Caco-2 (cell line): Measurements from ENCODE around the gene MGMT. TPM values are rescaled to one million over a fixed set of nuclear protein-coding genes. Genes with fewer than 3 reads are reported as not detected.

Experiments used
- BruUV-seq: library from RNA; stranded (reverse); fragments of 400-500 nt; replicated peaks from 2 replicates; lab custom pipeline; 2021; lab: Mats Ljungman, UMichigan
- CTCF ChIA-PET: fragments of 300-600 bp; sonication (Branson Sonifier 250); formaldehyde crosslinking; loops from one replicate; lab custom pipeline; 2022; ENCODE audit warnings: antibody characterized with exemption; lab: Charles Lee
- POLR2A ChIA-PET: fragments of 300-600 bp; sonication (Branson Sonifier 250); formaldehyde crosslinking; loops from one replicate; lab custom pipeline; 2022; ENCODE audit warnings: antibody characterized with exemption; lab: Charles Lee
- DNase-seq, 2 experiments: peaks; one replicate each; pipeline versions ENCODE4 v3.0.0 to v3.0.0-alpha.2; 2020 to 2022
- H3K27me3 ChIP-seq: replicated peaks from 2 replicates; pipeline ENCODE4 v1.6.0; 2011; ENCODE audit warnings: low read length; ENCODE audit not compliant: control insufficient read depth, insufficient read depth
- H3K36me3 ChIP-seq: 2 replicates; pipeline ENCODE4 v1.5.1; 2011; ENCODE audit warnings: low read length; ENCODE audit not compliant: control insufficient read depth, insufficient read depth
- H3K4me1 ChIP-seq: fragments of 250-450 bp; sonication (Bioruptor Pico); 2 replicates; pipeline ENCODE4 v1.5.1; 2020; ENCODE audit warnings: mild to moderate bottlenecking
- H3K4me3 ChIP-seq: 2 replicates; pipeline ENCODE4 v1.5.1; 2011; ENCODE audit warnings: low read depth, mild to moderate bottlenecking, control low read depth, low read length
- H3K9me3 ChIP-seq: fragments of 250-450 bp; sonication (Bioruptor Pico); 2 replicates; pipeline ENCODE4 v1.5.1; 2020; ENCODE audit warnings: mild to moderate bottlenecking, moderate library complexity
- H3K27ac Mint-ChIP-seq: one replicate; pipeline ENCODE4 v1.8.0; 2022; ENCODE audit warnings: mixed read lengths; ENCODE audit not compliant: unreplicated experiment
- H3K27me3 Mint-ChIP-seq: one replicate; pipeline ENCODE4 v1.8.0; 2022; ENCODE audit warnings: mixed read lengths; ENCODE audit not compliant: insufficient read depth, unreplicated experiment
- H3K36me3 Mint-ChIP-seq: one replicate; pipeline ENCODE4 v1.8.0; 2022; ENCODE audit warnings: mild to moderate bottlenecking, mixed read lengths; ENCODE audit not compliant: insufficient read depth, unreplicated experiment
- H3K4me1 Mint-ChIP-seq: one replicate; pipeline ENCODE4 v1.8.0; 2022; ENCODE audit warnings: low read depth, mixed read lengths; ENCODE audit not compliant: unreplicated experiment
- H3K4me3 Mint-ChIP-seq: one replicate; pipeline ENCODE4 v1.8.0; 2022; ENCODE audit warnings: mild to moderate bottlenecking, moderate library complexity, mixed read lengths; ENCODE audit not compliant: unreplicated experiment
- H3K9me3 Mint-ChIP-seq: one replicate; pipeline ENCODE4 v1.8.0; 2022; ENCODE audit warnings: mixed read lengths; ENCODE audit not compliant: unreplicated experiment
- intact Hi-C: fragments of 100-400 bp; cut with micrococcal nuclease; formaldehyde crosslinking; loops from one replicate; pipeline ENCODE4 v1.10.0; 2022; ENCODE audit not compliant: unreplicated experiment
- total RNA-seq: library from RNA; stranded (reverse); gene quantifications from 2 replicates; pipeline ENCODE4 v1.2.3, GENCODE V29; 2022
- TF ChIP-seq, protein P1 (sequence below), 2 experiments: fragments of 200-600 bp in 1 of 2; IDR thresholded peaks; 1 replicate in 1 of 2; 2 replicates in 1 of 2; pipeline versions ENCODE4 v1.5.1 to v1.8.0; 2011 to 2022; ENCODE audit warnings: antibody characterized with exemption in 1 of 2, control low read depth in 1 of 2, inconsistent platforms in 1 of 2, low read depth in 1 of 2, low read length in 1 of 2, mild to moderate bottlenecking in 1 of 2, moderate library complexity in 1 of 2; ENCODE audit not compliant: insufficient read depth in 1 of 2, severe bottlenecking in 1 of 2, unreplicated experiment in 1 of 2

The MGMT gene
- total RNA-seq, 1 experiment from 2014 or later: 57.0 TPM

DNA sequence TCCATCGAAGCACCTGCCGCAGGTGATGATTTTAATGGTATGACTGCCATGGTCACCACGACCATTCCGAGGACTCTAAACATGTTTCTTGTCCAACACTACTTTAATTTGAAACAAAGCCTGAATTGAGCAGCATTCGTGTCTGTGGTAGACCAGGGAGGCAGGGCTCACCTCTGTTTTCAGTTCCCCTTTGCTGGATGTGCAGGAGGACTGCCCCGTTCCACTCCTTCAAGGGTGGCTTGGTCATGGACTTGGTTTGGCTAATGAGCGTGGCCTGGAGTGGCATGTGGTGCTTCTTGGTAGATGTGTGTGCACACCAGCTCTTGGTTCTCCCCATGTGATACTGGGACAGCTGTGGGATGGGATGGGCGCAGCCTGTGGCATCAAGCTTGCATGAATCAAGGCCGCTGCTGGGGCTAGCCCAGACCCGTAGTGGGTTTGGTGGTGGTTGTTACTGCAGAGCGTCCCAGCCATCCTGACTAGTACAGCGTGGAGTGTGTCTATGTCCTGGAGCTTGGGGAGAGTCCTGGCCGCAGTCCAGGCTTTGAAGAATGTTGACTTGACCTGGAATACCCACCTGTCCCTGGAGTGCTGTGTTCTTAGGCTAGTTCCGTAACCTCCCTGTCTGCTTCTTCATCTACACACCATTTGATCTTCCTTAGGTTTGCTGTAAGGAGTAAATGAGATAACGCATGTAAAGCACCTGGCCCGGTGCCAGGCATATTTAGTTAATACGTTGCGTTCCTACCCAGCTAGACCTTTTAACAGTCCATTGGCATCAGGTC lies 34.8 kb downstream of the MGMT start:
- Mint-ChIP-seq H3K27me3 (no peaks in the 10 kb centered on the region), H3K36me3 (peaks cover 57% of the 10 kb centered on the region), H3K9me3 (peaks cover 21% of the 10 kb centered on the region), H3K4me3 (no peak overlapping the region), H3K4me1 (peaks cover 15% of the 10 kb centered on the region), H3K27ac (no peak overlapping the region)
- ChIA-PET POLR2A (no interaction called here), CTCF (no interaction called here)
- intact Hi-C loops: loop anchor here (5.0 kb wide), 1 partner anchor 35 kb away; the partner anchor contains the start of gene MGMT
- DNase-seq: no peak
- H3K36me3 ChIP-seq: peaks cover 9% of the 10 kb centered on the region
- TF ChIP-seq, protein P1, sequence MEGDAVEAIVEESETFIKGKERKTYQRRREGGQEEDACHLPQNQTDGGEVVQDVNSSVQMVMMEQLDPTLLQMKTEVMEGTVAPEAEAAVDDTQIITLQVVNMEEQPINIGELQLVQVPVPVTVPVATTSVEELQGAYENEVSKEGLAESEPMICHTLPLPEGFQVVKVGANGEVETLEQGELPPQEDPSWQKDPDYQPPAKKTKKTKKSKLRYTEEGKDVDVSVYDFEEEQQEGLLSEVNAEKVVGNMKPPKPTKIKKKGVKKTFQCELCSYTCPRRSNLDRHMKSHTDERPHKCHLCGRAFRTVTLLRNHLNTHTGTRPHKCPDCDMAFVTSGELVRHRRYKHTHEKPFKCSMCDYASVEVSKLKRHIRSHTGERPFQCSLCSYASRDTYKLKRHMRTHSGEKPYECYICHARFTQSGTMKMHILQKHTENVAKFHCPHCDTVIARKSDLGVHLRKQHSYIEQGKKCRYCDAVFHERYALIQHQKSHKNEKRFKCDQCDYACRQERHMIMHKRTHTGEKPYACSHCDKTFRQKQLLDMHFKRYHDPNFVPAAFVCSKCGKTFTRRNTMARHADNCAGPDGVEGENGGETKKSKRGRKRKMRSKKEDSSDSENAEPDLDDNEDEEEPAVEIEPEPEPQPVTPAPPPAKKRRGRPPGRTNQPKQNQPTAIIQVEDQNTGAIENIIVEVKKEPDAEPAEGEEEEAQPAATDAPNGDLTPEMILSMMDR (IDR thresholded peaks at IDR 0.05; ENCODE audit: insufficient read depth in 1 of 2, low read depth in 1 of 2, low read length in 1 of 2, severe bottlenecking in 1 of 2, unreplicated experiment in 1 of 2): no peak
- no TSS peak for BruUV-seq
- H3K4me1 ChIP-seq: peaks cover 45% of the 10 kb centered on the region
- H3K27me3 ChIP-seq: no peaks in the 10 kb centered on the region
- H3K4me3 ChIP-seq: no peak overlapping the region
- H3K9me3 ChIP-seq: peaks cover 30% of the 10 kb centered on the region; the same call in 1 of the 2 replicates

DNA sequence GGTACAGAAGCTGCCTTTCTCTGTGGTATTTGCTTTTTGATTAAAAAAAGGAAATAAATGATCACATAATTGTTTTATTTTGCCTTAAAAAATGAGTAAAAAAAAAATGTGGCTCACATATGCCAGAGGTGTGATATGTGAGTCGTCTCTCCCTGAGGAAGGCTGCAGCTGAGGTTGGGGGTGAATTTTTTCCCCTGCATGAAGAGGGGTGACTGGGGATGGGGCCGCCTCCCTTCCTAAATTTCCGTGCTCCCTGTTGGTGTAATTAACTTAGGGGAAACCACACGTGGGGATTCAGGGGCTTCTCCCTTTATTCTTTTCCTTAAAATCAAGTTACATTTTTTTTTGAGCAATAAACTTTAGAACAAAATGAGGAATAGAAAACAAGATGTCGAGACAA lies 35.4 kb downstream of the MGMT start:
- ChIA-PET POLR2A (no interaction called here), CTCF (no interaction called here)

DNA sequence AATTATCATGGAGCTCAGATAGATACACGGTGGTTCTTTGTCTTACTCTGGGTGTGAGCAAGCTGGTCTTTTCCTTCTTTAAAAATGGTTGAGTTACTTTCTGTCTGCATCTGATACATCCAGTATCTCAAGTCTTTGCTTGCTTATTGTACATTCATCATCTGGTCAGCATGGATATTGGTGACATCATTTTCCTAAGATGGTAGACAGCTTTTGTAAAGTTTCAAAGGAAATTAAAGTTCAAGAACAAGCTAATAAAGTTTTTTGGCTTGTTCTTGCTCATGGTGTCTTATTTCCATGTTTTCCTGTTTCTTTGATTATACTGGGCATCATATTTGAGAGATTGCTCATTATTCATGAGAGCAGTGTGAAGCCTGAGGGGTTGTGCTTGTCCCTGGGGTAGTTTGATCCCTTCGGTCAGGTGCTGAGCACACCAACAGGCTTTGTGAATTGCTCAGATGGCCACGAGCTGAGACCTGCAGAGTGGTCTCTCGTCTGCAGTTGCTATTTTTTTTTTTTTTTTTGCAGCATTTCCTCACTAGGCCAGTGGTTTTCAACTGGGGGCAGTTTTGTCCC lies 38.5 kb downstream of the MGMT start:
- no peaks in the 10 kb centered on the region for H3K27me3 ChIP-seq
- intact Hi-C loops: no loop called here
- peaks cover 8% of the 10 kb centered on the region for H3K4me1 Mint-ChIP-seq
- no peak overlapping the region for H3K4me3 ChIP-seq
- H3K9me3 ChIP-seq: peaks cover 33% of the 10 kb centered on the region
- peaks cover 47% of the 10 kb centered on the region for H3K36me3 Mint-ChIP-seq
- POLR2A ChIA-PET: interaction anchor here (0.5 kb wide), 1 partner anchor 38 kb away, joined by 7 read pairs; the partner anchor contains the start of gene MGMT
- no TSS peak for BruUV-seq
- peaks cover 1% of the 10 kb centered on the region for H3K36me3 ChIP-seq
- TF ChIP-seq, protein P1 (IDR thresholded peaks at IDR 0.05; ENCODE audit: insufficient read depth in 1 of 2, low read depth in 1 of 2, low read length in 1 of 2, severe bottlenecking in 1 of 2, unreplicated experiment in 1 of 2): no peak
- peaks cover 29% of the 10 kb centered on the region for H3K4me1 ChIP-seq
- no peak overlapping the region for H3K27ac Mint-ChIP-seq
- no peak overlapping the region for H3K4me3 Mint-ChIP-seq
- no peak for DNase-seq
- no peaks in the 10 kb centered on the region for H3K27me3 Mint-ChIP-seq
- CTCF ChIA-PET: no interaction called here
- peaks cover 11% of the 10 kb centered on the region for H3K9me3 Mint-ChIP-seq

More for the DNA sequence above, 35.4 kb downstream of the MGMT start:
- no peaks in the 10 kb centered on the region for H3K27me3 ChIP-seq
- peaks cover 8% of the 10 kb centered on the region for H3K36me3 ChIP-seq
- Mint-ChIP-seq H3K9me3 (peaks cover 24% of the 10 kb centered on the region), H3K36me3 (peaks cover 59% of the 10 kb centered on the region), H3K27ac (no peak overlapping the region), H3K27me3 (no peaks in the 10 kb centered on the region), H3K4me3 (no peak overlapping the region), H3K4me1 (peaks cover 16% of the 10 kb centered on the region)
- peaks cover 48% of the 10 kb centered on the region for H3K4me1 ChIP-seq
- no peak overlapping the region for H3K4me3 ChIP-seq
- peaks cover 36% of the 10 kb centered on the region for H3K9me3 ChIP-seq
- no TSS peak for BruUV-seq
- TF ChIP-seq, protein P1 (IDR thresholded peaks at IDR 0.05; ENCODE audit: insufficient read depth in 1 of 2, low read depth in 1 of 2, low read length in 1 of 2, severe bottlenecking in 1 of 2, unreplicated experiment in 1 of 2): no peak
- intact Hi-C loops: loop anchor here (5.0 kb wide), 1 partner anchor 35 kb away; the partner anchor contains the start of gene MGMT
- no peak for DNase-seq
